GM23248 (cell line): ENCODE results near the gene FSD2. TPM values are rescaled to one million over a fixed set of nuclear protein-coding genes. Genes with fewer than 3 reads are reported as not detected.

Source experiments
- DNase-seq: peaks from one replicate; pipeline ENCODE4 v3.0.0-alpha.2; 2015
- H2AFZ ChIP-seq: fragments of 200-600 bp; sonication (generic); 2 replicates; pipeline ENCODE4 v1.6.1; 2016; ENCODE audit warnings: antibody characterized with exemption
- H3F3A ChIP-seq: fragments of 200-600 bp; sonication (generic); 2 replicates; pipeline ENCODE4 v1.6.1; 2016; ENCODE audit warnings: mild to moderate bottlenecking, antibody characterized with exemption, mixed run types; ENCODE audit not compliant: insufficient read depth
- H3K27ac ChIP-seq: fragments of 200-600 bp; sonication (generic); 2 replicates; pipeline ENCODE4 v1.5.1; 2016; ENCODE audit warnings: mild to moderate bottlenecking
- H3K27me3 ChIP-seq: fragments of 200-600 bp; sonication (generic); replicated peaks from 2 replicates; pipeline ENCODE4 v1.6.1; 2016; ENCODE audit warnings: mild to moderate bottlenecking; ENCODE audit not compliant: insufficient read depth
- H3K36me3 ChIP-seq: fragments of 200-600 bp; sonication (generic); 2 replicates; pipeline ENCODE4 v1.6.1; 2016; ENCODE audit warnings: low read depth, mild to moderate bottlenecking
- H3K4me1 ChIP-seq: fragments of 200-600 bp; sonication (generic); 2 replicates; pipeline ENCODE4 v1.6.1; 2016; ENCODE audit warnings: mild to moderate bottlenecking; ENCODE audit not compliant: insufficient read depth
- H3K4me2 ChIP-seq: fragments of 200-600 bp; sonication (generic); one replicate; pipeline ENCODE4 v1.6.1; 2016; ENCODE audit warnings: mild to moderate bottlenecking; ENCODE audit not compliant: unreplicated experiment
- H3K4me3 ChIP-seq: fragments of 200-600 bp; sonication (generic); 2 replicates; pipeline ENCODE4 v1.5.1; 2016; ENCODE audit warnings: mild to moderate bottlenecking
- H3K79me2 ChIP-seq: fragments of 200-600 bp; sonication (generic); 2 replicates; pipeline ENCODE4 v1.6.1; 2016; ENCODE audit warnings: mild to moderate bottlenecking; ENCODE audit not compliant: insufficient read depth
- H3K9ac ChIP-seq: fragments of 200-600 bp; sonication (generic); 2 replicates; pipeline ENCODE4 v1.6.1; 2016; ENCODE audit warnings: mild to moderate bottlenecking
- H3K9me2 ChIP-seq: fragments of 200-600 bp; sonication (generic); 2 replicates; pipeline ENCODE4 v1.6.1; 2016; ENCODE audit warnings: mixed run types, mild to moderate bottlenecking, moderate library complexity; ENCODE audit not compliant: insufficient read depth
- H3K9me3 ChIP-seq: fragments of 200-600 bp; sonication (generic); one replicate; pipeline ENCODE4 v1.6.1; 2017; ENCODE audit warnings: low read depth
- H4K20me1 ChIP-seq: fragments of 200-600 bp; sonication (generic); 2 replicates; pipeline ENCODE4 v1.6.0; 2016; ENCODE audit not compliant: insufficient read depth
- EZH2 ChIP-seq: fragments of 200-600 bp; sonication (generic); IDR thresholded peaks from 2 replicates; pipeline ENCODE4 v1.6.1; 2018; ENCODE audit warnings: antibody characterized with exemption, mild to moderate bottlenecking; ENCODE audit not compliant: insufficient read depth, poor library complexity, severe bottlenecking
- EZH2phosphoT487 ChIP-seq: fragments of 200-600 bp; sonication (generic); IDR thresholded peaks from 2 replicates; pipeline ENCODE4 v1.6.1; 2018; ENCODE audit warnings: antibody characterized with exemption, moderate library complexity, mild to moderate bottlenecking, low read depth; ENCODE audit not compliant: insufficient read depth
- WGBS, 2 experiments: methylation state at CpG; one replicate each; pipeline ENCODE4 v1.1.6; 2015 to 2017; ENCODE audit warnings: low lambda C conversion rate in 2 of 2, low coverage in 1 of 2; ENCODE audit errors: missing lambda C conversion rate in 2 of 2; 5-methylcytosine and 5-hydroxymethylcytosine counted together
- in situ Hi-C: fragments of 300-500 bp; cut with MboI; formaldehyde crosslinking; loops from 2 replicates; pipeline ENCODE4 v1.15.0; 2020
- polyA plus RNA-seq: library from polyadenylated mRNA; unstranded; fragments of >200 nt; fragmentation: Nextera tagmentation; extraction: Ambion mirVana; gene quantifications from 2 replicates; pipeline ENCODE4 v1.2.1, GENCODE V29; 2016
- total RNA-seq: library from RNA; depleted of rRNA; stranded (reverse); fragments of >200 nt; shearing (Covaris generic); gene quantifications from 2 replicates; pipeline ENCODE4 v1.2.3, GENCODE V29; 2014

The FSD2 gene
- total and polyA plus RNA-seq, 2 experiments from 2014 or later = 0.08 TPM; not detected in 1

DNA sequence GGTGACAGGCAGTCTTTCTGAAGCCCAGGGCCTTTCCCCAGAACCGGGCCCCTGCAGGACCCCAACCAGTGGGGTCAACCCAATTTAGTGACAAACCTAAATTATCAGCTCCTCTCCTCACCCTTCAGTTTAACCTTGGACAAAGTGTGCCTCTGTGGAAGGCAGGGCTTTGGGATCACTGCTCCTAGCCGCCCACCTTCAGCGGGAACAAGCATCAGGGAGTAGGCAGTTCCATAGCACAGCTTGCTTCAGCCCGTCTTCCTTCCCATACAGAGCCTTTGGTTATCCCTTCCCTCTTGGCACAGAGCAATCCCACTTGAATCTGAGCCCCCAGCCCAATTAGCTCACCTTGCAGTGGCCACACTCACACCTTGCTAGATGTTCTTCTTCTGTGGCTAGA lies 90.9 kb downstream of the FSD2 start:
- H3K4me3 ChIP-seq = no peak overlapping the region
- no peak overlapping the region for H3K9ac ChIP-seq
- no peak overlapping the region for H2AFZ ChIP-seq
- no peaks in the 10 kb centered on the region for H3K79me2 ChIP-seq
- no peaks in the 10 kb centered on the region for H3K4me1 ChIP-seq
- H3K4me2 ChIP-seq = no peak overlapping the region
- H3K27ac ChIP-seq = no peak overlapping the region
- no peaks in the 10 kb centered on the region for H3K27me3 ChIP-seq
- no peaks in the 10 kb centered on the region for H3K9me2 ChIP-seq
- DNase-seq = no peak
- H3K36me3 ChIP-seq = no peaks in the 10 kb centered on the region
- in situ Hi-C loops = no loop called here
- no peak for TF ChIP-seq EZH2
- no peak for TF ChIP-seq EZH2phosphoT487
- WGBS, 2 experiments = 65 to 75% methylated on average over 4 of the region's 4 CpGs
- no peaks in the 10 kb centered on the region for H3K9me3 ChIP-seq
- no peaks in the 10 kb centered on the region for H4K20me1 ChIP-seq
- no peaks in the 10 kb centered on the region for H3F3A ChIP-seq

DNA sequence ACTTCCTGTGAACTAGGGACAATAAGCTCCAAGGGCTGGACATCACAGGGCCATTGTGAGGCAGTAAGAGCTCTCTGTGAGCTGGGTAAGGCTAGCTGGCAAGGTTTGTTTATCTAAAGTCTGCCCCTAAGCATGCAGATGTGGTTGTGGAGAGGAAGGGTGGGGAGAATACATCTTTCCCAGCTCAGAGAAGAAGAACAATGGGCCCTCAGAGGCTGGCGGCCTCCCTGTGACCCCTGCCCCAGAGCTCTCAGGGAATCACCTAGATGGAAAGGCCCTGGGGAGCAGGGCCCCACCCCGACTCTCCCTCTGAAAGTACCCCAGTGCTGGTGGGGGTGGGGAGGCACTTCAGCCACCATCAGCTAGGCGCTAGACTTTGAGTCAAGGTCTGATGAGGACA lies 91.9 kb downstream of the FSD2 start:
- H3K79me2 ChIP-seq = no peaks in the 10 kb centered on the region
- no peak overlapping the region for H3K27ac ChIP-seq
- no peak overlapping the region for H3K9ac ChIP-seq
- H3K9me2 ChIP-seq = no peaks in the 10 kb centered on the region
- no peak overlapping the region for H3K4me2 ChIP-seq
- no peaks in the 10 kb centered on the region for H4K20me1 ChIP-seq
- H3F3A ChIP-seq = no peaks in the 10 kb centered on the region
- no peaks in the 10 kb centered on the region for H3K9me3 ChIP-seq
- in situ Hi-C loops = no loop called here
- H3K36me3 ChIP-seq = no peaks in the 10 kb centered on the region
- no peaks in the 10 kb centered on the region for H3K4me1 ChIP-seq
- TF ChIP-seq EZH2phosphoT487 = no peak
- TF ChIP-seq EZH2 = no peak
- no peak overlapping the region for H3K4me3 ChIP-seq
- H2AFZ ChIP-seq = no peak overlapping the region
- 41 to 78% methylated on average over 1 to 3 of the region's 3 CpGs for WGBS, 2 experiments
- no peaks in the 10 kb centered on the region for H3K27me3 ChIP-seq
- no peak for DNase-seq

DNA sequence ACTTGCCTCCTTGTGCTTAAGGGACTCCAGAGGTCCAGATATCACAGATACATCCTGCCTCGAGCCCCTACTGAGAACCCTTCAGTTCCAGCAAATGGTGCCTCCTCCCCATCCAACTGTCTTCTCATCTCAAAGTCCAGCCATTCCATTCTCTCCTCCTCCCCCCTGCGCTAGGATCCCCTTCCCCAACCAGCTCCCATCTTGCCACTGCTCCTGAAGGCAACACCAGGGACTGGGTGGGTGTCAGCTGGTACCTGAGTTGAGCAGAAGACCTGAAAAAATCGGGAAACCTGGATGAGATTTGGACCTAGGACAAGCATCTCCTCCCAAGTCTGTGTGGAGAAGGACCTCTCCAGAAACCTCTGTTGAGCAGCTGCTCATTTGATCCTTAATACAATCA lies 93.8 kb downstream of the FSD2 start:
- Histone ChIP-seq H2AFZ (no peak overlapping the region), H3F3A (no peaks in the 10 kb centered on the region), H4K20me1 (no peaks in the 10 kb centered on the region), H3K9me3 (no peaks in the 10 kb centered on the region), H3K79me2 (no peaks in the 10 kb centered on the region), H3K4me3 (no peak overlapping the region), H3K27me3 (no peaks in the 10 kb centered on the region), H3K36me3 (no peaks in the 10 kb centered on the region), H3K9ac (no peak overlapping the region), H3K9me2 (no peaks in the 10 kb centered on the region), H3K4me1 (no peaks in the 10 kb centered on the region), H3K27ac (no peak overlapping the region), H3K4me2 (no peak overlapping the region)
- in situ Hi-C loops = no loop called here
- DNase-seq = no peak
- WGBS, 2 experiments = 11 to 12% methylated on average over 3 of the region's 3 CpGs
- TF ChIP-seq EZH2 (no peak), EZH2phosphoT487 (no peak)

DNA sequence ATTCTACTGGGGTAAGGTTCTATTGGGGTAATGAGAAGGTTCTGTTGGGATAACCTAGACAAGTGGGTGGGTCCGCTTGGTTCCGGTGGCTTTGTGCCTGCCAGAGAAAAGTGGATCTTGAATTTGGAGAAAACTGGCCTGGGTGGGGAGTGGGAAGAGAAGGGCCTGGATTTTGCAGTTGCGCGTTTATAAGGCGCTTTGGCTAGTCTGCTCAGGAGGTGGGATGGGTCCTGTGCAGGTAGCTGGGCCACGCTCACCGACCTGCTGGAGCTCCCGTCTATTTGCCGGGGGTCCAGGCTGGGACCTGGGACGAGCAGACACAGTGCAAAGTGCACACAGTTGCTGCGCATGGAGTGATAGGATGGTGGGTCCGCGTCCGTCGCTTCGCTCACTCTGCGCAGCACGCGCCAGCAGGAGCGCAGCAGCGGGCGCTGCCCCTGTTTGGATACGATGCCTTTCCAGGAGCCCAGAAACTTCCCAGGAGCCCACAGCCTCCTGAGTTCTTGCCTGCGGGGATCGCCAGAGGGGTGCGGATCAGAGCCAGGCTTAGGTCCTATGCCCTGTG lies 94.9 kb downstream of the FSD2 start:
- no peaks in the 10 kb centered on the region for H3K79me2 ChIP-seq
- no peaks in the 10 kb centered on the region for H3K4me1 ChIP-seq
- in situ Hi-C loops = no loop called here
- H3K27ac ChIP-seq = no peak overlapping the region
- H3K4me3 ChIP-seq = no peak overlapping the region
- H3K36me3 ChIP-seq = no peaks in the 10 kb centered on the region
- H3K27me3 ChIP-seq = no peaks in the 10 kb centered on the region
- no peak for DNase-seq
- H4K20me1 ChIP-seq = no peaks in the 10 kb centered on the region
- no peak overlapping the region for H2AFZ ChIP-seq
- H3K4me2 ChIP-seq = no peak overlapping the region
- no peaks in the 10 kb centered on the region for H3K9me2 ChIP-seq
- WGBS, 2 experiments = 84 to 87% methylated on average over 26 of the region's 26 CpGs
- H3K9ac ChIP-seq = no peak overlapping the region
- H3F3A ChIP-seq = no peaks in the 10 kb centered on the region
- H3K9me3 ChIP-seq = no peaks in the 10 kb centered on the region
- TF ChIP-seq EZH2 (no peak), EZH2phosphoT487 (no peak)

DNA sequence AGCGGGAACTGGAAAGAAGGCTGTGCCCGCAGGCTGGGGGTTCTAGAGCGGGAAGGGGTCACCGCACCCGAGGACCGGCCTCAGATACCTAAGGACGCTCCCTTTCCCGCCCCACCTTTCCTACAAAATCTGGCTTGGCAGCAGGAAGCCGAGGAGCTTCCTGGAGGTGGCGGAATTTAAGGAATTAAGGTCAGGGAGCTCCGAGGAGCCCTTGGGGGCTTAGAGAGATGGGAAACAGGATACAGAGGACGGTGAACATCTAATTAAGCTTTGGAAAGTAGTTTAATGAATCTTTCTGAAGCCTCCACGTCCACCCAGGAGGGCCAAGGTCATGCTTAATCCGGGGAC lies 95.7 kb downstream of the FSD2 start:
- in situ Hi-C loops = no loop called here
- H3K4me2 ChIP-seq = peak overlapping the region; percentile 75
- H3K36me3 ChIP-seq = no peaks in the 10 kb centered on the region
- no peak overlapping the region for H3K27ac ChIP-seq
- DNase-seq = no peak
- H3K4me3 ChIP-seq = peak overlapping the region; percentile 78
- H3F3A ChIP-seq = no peaks in the 10 kb centered on the region
- H3K4me1 ChIP-seq = no peaks in the 10 kb centered on the region
- H3K79me2 ChIP-seq = no peaks in the 10 kb centered on the region
- H3K27me3 ChIP-seq = no peaks in the 10 kb centered on the region
- peak overlapping the region; percentile 85 for H2AFZ ChIP-seq
- 13 to 19% methylated on average over 13 to 14 of the region's 14 CpGs for WGBS, 2 experiments
- TF ChIP-seq EZH2phosphoT487 (no peak), EZH2 (no peak)
- H3K9ac ChIP-seq = no peak overlapping the region
- H4K20me1 ChIP-seq = no peaks in the 10 kb centered on the region
- H3K9me2 ChIP-seq = no peaks in the 10 kb centered on the region
- no peaks in the 10 kb centered on the region for H3K9me3 ChIP-seq
